ENCODE measurements around the gene MRPL2.

DNA sequence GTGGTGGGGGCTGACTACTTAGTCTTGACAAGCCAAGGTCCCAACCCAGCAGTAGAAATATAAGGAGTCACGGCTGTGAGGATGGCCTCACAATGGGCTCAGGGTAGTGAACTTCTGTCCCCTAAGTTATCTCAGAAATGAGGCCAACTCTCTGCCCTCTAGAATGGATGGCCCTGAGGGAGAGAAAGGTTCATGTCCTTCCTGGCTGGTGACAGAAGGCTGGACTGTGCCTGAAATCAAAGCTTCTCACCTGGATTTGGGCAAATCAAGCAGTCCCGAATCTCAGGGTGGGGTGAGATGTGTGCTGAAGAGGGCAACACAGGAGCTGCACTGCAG, 25.1 kb downstream of the MRPL2 start:
- TF ChIP-seq, protein P1, sequence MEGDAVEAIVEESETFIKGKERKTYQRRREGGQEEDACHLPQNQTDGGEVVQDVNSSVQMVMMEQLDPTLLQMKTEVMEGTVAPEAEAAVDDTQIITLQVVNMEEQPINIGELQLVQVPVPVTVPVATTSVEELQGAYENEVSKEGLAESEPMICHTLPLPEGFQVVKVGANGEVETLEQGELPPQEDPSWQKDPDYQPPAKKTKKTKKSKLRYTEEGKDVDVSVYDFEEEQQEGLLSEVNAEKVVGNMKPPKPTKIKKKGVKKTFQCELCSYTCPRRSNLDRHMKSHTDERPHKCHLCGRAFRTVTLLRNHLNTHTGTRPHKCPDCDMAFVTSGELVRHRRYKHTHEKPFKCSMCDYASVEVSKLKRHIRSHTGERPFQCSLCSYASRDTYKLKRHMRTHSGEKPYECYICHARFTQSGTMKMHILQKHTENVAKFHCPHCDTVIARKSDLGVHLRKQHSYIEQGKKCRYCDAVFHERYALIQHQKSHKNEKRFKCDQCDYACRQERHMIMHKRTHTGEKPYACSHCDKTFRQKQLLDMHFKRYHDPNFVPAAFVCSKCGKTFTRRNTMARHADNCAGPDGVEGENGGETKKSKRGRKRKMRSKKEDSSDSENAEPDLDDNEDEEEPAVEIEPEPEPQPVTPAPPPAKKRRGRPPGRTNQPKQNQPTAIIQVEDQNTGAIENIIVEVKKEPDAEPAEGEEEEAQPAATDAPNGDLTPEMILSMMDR (IDR thresholded peaks at IDR 0.05) = no peak
- TF ChIP-seq POLR2A (IDR thresholded peaks at IDR 0.05) = no peak

All from uterus (tissue), 2 donors.